B cell (primary cell): Measurements from ENCODE around the gene CTCFL. TPM values are rescaled to one million over a fixed set of nuclear protein-coding genes. Genes with fewer than 3 reads are reported as not detected.

ENCODE experiments used
- ATAC-seq: fragments of 200-7000 bp; cut with Tn5 transposase; one replicate; pipeline ENCODE4 v1.10.0; 2021; ENCODE audit warnings: low read depth, mild to moderate bottlenecking, moderate number of reproducible peaks, moderate library complexity
- CTCF ChIA-PET: fragments of 350-600 bp; sonication (Branson Sonifier 250); formaldehyde crosslinking; loops from one replicate; lab custom pipeline; 2021; ENCODE audit warnings: antibody characterized with exemption, inconsistent platforms; lab: Charles Lee
- POLR2A ChIA-PET: fragments of 350-600 bp; sonication (Branson Sonifier 250); formaldehyde crosslinking; loops from one replicate; lab custom pipeline; 2021; ENCODE audit warnings: antibody characterized with exemption; lab: Charles Lee
- DNase-seq: peaks from one replicate; pipeline ENCODE4 v3.0.0; 2013
- H2AFZ ChIP-seq: 2 replicates; pipeline ENCODE4 v1.6.1; 2012; ENCODE audit warnings: mild to moderate bottlenecking, low read depth, low read length; ENCODE audit not compliant: insufficient read depth, poor library complexity, severe bottlenecking
- H3K27ac ChIP-seq, 2 donors: 1 replicate in 1 of 2; 2 replicates in 1 of 2; pipeline ENCODE4 v1.5.1; 2012 to 2013; ENCODE audit warnings: low read length in 2 of 2, mild to moderate bottlenecking in 2 of 2, moderate library complexity in 1 of 2
- H3K27me3 ChIP-seq, 4 experiments: fragments of 200-600 bp in 1 of 4; sonication (generic) in 1 of 4; replicated peaks in 1 of 4; 1 replicate in 2 of 4; 2 replicates in 2 of 4; pipeline versions ENCODE4 v1.6.1 to v1.7.0; 2013 to 2016; ENCODE audit warnings: low read length in 3 of 4, mild to moderate bottlenecking in 2 of 4, mixed read lengths in 1 of 4, moderate library complexity in 1 of 4; ENCODE audit not compliant: insufficient read depth in 4 of 4, control insufficient read depth in 3 of 4; ENCODE audit errors: control extremely low read depth in 1 of 4
- H3K36me3 ChIP-seq, 2 experiments: replicated peaks in 1 of 2; 1 replicate in 1 of 2; 2 replicates in 1 of 2; pipeline versions ENCODE4 v1.6.1 to v1.7.1; 2013; ENCODE audit warnings: low read length in 1 of 2; ENCODE audit not compliant: insufficient read depth in 2 of 2, control insufficient read depth in 1 of 2; ENCODE audit errors: control extremely low read depth in 1 of 2, extremely low read depth in 1 of 2
- H3K4me1 ChIP-seq, 2 donors: fragments of 200-600 bp in 1 of 2; sonication (generic) in 1 of 2; 1 replicate in 1 of 2; 2 replicates in 1 of 2; pipeline versions ENCODE4 v1.5.1 to v1.6.1; 2013 to 2017; ENCODE audit warnings: low read length in 2 of 2; ENCODE audit not compliant: control insufficient read depth in 2 of 2, insufficient read depth in 2 of 2
- H3K4me2 ChIP-seq: replicated peaks from 2 replicates; pipeline ENCODE3; 2012; ENCODE audit warnings: mild to moderate bottlenecking, low read depth, low read length; ENCODE audit not compliant: poor library complexity, severe bottlenecking
- H3K4me3 ChIP-seq, 5 experiments: fragments of 200-600 bp in 1 of 5; sonication (generic) in 1 of 5; 1 replicate in 3 of 5; 2 replicates in 2 of 5; pipeline versions ENCODE4 v1.5.1 to v1.7.0; 2011 to 2016; ENCODE audit warnings: low read length in 4 of 5, mild to moderate bottlenecking in 4 of 5, low read depth in 2 of 5, control low read depth in 1 of 5, moderate library complexity in 1 of 5; ENCODE audit not compliant: insufficient read depth in 1 of 5; ENCODE audit errors: control extremely low read depth in 1 of 5, extremely low read depth in 1 of 5
- H3K79me2 ChIP-seq: fragments of 200-600 bp; sonication (generic); one replicate; pipeline ENCODE4 v1.6.0; 2016; ENCODE audit warnings: low read length; ENCODE audit not compliant: control insufficient read depth, insufficient read depth
- H3K9ac ChIP-seq: fragments of 200-600 bp; sonication (generic); 2 replicates; pipeline ENCODE4 v1.6.1; 2017; ENCODE audit warnings: mild to moderate bottlenecking, low read length, moderate library complexity
- H3K9me3 ChIP-seq, 3 donors: one replicate each; pipeline versions ENCODE4 v1.6.1 to v1.7.1; 2013; ENCODE audit warnings: low read length in 2 of 3; ENCODE audit not compliant: control insufficient read depth in 2 of 3, insufficient read depth in 1 of 3; ENCODE audit errors: control extremely low read depth in 1 of 3
- H4K20me1 ChIP-seq: 2 replicates; pipeline ENCODE4 v1.6.0; 2012; ENCODE audit warnings: mild to moderate bottlenecking, low read length; ENCODE audit not compliant: insufficient read depth, control insufficient read depth, poor library complexity, severe bottlenecking
- H3K27ac Mint-ChIP-seq: one replicate; pipeline ENCODE4 v1.8.0; 2021; ENCODE audit warnings: mixed read lengths
- H3K27me3 Mint-ChIP-seq: one replicate; pipeline ENCODE4 v1.8.0; 2021; ENCODE audit warnings: mixed read lengths
- H3K4me1 Mint-ChIP-seq: one replicate; pipeline ENCODE4 v1.8.0; 2021; ENCODE audit warnings: mixed read lengths
- H3K4me3 Mint-ChIP-seq: one replicate; pipeline ENCODE4 v1.8.0; 2021; ENCODE audit warnings: mixed read lengths
- H3K9me3 Mint-ChIP-seq: one replicate; pipeline ENCODE4 v1.8.0; 2022; ENCODE audit warnings: mixed read lengths; ENCODE audit not compliant: insufficient read depth
- EZH2 ChIP-seq: IDR thresholded peaks from 2 replicates; pipeline ENCODE4 v1.6.1; 2012; ENCODE audit warnings: borderline replicate concordance, low read depth, mild to moderate bottlenecking, moderate library complexity, low read length; ENCODE audit not compliant: insufficient read depth, poor library complexity, severe bottlenecking
- WGBS: methylation state at CpG from one replicate; pipeline ENCODE4 v1.1.5; 2013; ENCODE audit warnings: missing lambda C conversion rate; ENCODE audit not compliant: insufficient coverage; 5-methylcytosine and 5-hydroxymethylcytosine counted together
- intact Hi-C: fragments of 100-400 bp; cut with micrococcal nuclease; formaldehyde crosslinking; loops from one replicate; pipeline ENCODE4 v1.10.0; 2022
- polyA plus RNA-seq: library from polyadenylated mRNA; depleted of rRNA; stranded (reverse); fragments of >200 nt; gene quantifications from 2 replicates; pipeline ENCODE4 v1.2.3, GENCODE V29; 2012
- total RNA-seq, 2 donors: library from RNA; stranded (reverse); fragments of 120-200 nt in 1 of 2; gene quantifications; 1 replicate in 1 of 2; 2 replicates in 1 of 2; pipeline versions ENCODE4 v1.2.3 to v1.2.4, GENCODE V29; 2013 to 2022
- TF ChIP-seq, protein P1 (sequence below): fragments of 200-600 bp; IDR thresholded peaks from one replicate; pipeline ENCODE4 v1.8.0; 2022; ENCODE audit warnings: antibody characterized with exemption, mild to moderate bottlenecking

The CTCFL gene
- total and polyA plus RNA-seq, 2 donors (not counting 1 experiment from before 2014, with no cell fraction given) = not detected

DNA sequence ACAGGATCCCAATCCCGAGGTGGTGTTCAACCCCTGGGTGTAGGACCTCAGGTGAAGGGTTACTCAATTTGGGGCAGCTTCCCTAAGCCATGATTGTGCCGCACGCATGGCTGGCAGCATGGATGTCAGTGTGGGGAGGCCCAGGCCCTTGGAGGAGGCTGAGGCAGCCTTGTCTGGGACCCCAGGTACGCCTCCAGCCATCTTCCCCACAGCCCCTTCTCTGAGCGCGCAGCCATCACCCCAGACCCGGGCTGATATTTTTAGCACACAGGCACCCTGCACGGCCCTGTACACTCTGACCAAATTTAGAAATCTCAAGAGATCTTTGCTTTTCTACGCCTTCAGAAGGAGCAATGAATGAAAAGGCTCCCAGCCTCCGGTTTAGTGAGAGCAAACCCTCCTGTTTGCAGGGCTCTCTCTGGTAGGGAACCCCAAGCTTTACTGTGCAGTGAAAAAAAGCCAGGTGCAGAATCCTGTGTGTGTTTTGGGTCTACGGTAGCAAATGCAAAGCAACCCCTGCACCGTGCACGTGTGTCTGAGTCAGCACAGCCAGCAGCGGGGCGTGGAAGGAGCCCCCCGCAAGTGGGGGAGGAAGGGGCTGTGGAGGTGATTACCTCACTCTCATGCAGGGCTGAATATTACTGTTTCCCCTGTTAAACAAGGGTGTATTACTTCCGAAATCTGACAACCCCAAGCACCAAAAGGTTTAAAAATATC is 44.3 kb downstream of the CTCFL start:
- Histone ChIP-seq H3K4me3 (peak overlapping the region in 3 of 5 experiments; percentile 17 to 52 (median 25)), H3K27ac (peak overlapping the region in 1 of 2 donors; percentile 66), H2AFZ (peak overlapping the region; percentile 14), H3K4me2 (peak overlapping the region; percentile 79), H3K9ac (peak overlapping the region; percentile 56), H3K9me3 (peaks cover 0 to 11% (median 0%) of the 10 kb centered on the region in 3 donors), H4K20me1 (no peaks in the 10 kb centered on the region), H3K79me2 (no peaks in the 10 kb centered on the region), H3K36me3 (no peaks in the 10 kb centered on the region), H3K27me3 (no peaks in the 10 kb centered on the region), H3K4me1 (peaks cover 63 to 76% of the 10 kb centered on the region in 2 donors)
- ATAC-seq (peak; percentile 78), DNase-seq (peak; percentile 86)
- WGBS = 19% methylated on average over 11 of the region's 17 CpGs
- TF ChIP-seq, protein P1, sequence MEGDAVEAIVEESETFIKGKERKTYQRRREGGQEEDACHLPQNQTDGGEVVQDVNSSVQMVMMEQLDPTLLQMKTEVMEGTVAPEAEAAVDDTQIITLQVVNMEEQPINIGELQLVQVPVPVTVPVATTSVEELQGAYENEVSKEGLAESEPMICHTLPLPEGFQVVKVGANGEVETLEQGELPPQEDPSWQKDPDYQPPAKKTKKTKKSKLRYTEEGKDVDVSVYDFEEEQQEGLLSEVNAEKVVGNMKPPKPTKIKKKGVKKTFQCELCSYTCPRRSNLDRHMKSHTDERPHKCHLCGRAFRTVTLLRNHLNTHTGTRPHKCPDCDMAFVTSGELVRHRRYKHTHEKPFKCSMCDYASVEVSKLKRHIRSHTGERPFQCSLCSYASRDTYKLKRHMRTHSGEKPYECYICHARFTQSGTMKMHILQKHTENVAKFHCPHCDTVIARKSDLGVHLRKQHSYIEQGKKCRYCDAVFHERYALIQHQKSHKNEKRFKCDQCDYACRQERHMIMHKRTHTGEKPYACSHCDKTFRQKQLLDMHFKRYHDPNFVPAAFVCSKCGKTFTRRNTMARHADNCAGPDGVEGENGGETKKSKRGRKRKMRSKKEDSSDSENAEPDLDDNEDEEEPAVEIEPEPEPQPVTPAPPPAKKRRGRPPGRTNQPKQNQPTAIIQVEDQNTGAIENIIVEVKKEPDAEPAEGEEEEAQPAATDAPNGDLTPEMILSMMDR = no peak
- TF ChIP-seq EZH2 = no peak
- peak overlapping the region; percentile 92 for H3K27ac Mint-ChIP-seq
- peaks cover 72% of the 10 kb centered on the region for H3K4me1 Mint-ChIP-seq
- H3K27me3 Mint-ChIP-seq = no peaks in the 10 kb centered on the region
- peaks cover 6% of the 10 kb centered on the region for H3K9me3 Mint-ChIP-seq
- intact Hi-C loops = loop anchor here (1.0 to 10.0 kb wide), 4 partner anchors 30 to 224 kb away; no protein-coding TSS in a partner anchor
- CTCF ChIA-PET = interaction anchor here (0.6 to 4.7 kb wide), 13 partner anchors 11 to 114 kb away, joined by 3 to 35 read pairs (median 4); partner anchors contain the start of gene RBM38
- peak overlapping the region; percentile 83 for H3K4me3 Mint-ChIP-seq
- POLR2A ChIA-PET = interaction anchor here (1.0 to 3.6 kb wide), 4 partner anchors 79 to 139 kb away, joined by 3 to 50 read pairs (median 8); partner anchors contain the start of genes RBM38 and ZBP1
